ENCODE measurements around the gene ALDH3A1. TPM values are rescaled to one million over a fixed set of nuclear protein-coding genes. Genes with fewer than 3 reads are reported as not detected.
A peak's percentile ranks its signal among the peaks of the same experiment; 100 is the strongest.

The ALDH3A1 gene
- total RNA-seq, 2 donors from 2014 or later = 0.42 to 0.44 TPM

DNA sequence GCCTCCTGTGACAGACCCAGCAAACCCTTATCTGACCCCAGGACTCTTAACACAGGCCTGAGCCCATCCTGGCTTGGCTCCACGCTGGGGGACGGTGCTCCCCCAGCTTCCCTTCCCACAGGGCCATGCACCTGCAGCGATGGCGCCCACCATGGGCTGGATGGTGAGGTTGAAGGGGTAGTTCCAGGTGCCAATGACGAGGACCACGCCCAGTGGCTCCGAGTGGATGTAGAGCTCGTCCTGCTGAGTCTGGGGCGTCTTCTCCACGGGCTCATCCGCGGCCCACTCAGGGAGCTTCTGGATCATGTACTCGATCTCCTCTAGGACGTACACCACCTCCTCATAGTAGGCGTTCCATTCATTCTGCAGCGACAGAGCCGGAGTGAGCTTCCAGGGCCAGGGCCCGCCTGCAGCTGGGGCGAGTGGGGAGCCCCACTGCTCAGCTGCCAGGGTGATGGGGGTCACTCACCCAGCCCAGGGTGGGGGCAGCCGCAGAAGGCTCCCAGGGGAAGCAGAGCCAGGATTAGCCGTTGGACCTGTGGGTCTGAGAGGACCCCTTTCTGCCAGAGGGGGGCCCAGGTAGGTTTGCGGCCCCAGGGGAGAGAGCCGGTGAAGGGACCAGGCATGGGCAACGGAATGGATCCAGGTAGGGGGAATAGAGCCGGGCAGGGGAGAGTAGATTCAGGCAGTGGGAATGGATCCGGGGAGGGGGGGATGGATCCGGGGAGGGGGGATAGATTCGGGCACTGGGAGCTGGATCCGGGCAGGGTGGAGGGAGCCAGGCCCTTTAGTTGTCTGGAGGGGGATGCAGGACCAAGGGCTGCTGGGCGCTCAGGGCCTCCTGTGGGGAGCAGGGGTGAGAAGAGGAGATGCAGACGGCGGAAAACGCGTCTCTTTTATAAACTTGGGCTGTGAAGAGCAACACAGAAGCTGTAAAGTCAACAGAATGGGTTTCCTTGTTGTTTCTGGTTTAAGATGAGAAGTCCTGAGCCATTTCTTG lies 4.7 kb downstream of the ALDH3A1 start:
- H3K4me3 ChIP-seq (ENCODE audit: low read length) = no peak overlapping the region
- WGBS, 2 experiments (ENCODE audit: insufficient coverage in 1 of 2, insufficient read length in 1 of 2) = 95 to 97% methylated on average over 16 to 34 of the region's 34 CpGs
- no peaks in the 10 kb centered on the region for H3K4me1 ChIP-seq (ENCODE audit: control insufficient read depth, insufficient read depth, low read length)
- H3K27ac Mint-ChIP-seq = no peak overlapping the region
- TF ChIP-seq, protein P1, sequence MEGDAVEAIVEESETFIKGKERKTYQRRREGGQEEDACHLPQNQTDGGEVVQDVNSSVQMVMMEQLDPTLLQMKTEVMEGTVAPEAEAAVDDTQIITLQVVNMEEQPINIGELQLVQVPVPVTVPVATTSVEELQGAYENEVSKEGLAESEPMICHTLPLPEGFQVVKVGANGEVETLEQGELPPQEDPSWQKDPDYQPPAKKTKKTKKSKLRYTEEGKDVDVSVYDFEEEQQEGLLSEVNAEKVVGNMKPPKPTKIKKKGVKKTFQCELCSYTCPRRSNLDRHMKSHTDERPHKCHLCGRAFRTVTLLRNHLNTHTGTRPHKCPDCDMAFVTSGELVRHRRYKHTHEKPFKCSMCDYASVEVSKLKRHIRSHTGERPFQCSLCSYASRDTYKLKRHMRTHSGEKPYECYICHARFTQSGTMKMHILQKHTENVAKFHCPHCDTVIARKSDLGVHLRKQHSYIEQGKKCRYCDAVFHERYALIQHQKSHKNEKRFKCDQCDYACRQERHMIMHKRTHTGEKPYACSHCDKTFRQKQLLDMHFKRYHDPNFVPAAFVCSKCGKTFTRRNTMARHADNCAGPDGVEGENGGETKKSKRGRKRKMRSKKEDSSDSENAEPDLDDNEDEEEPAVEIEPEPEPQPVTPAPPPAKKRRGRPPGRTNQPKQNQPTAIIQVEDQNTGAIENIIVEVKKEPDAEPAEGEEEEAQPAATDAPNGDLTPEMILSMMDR (conservative IDR thresholded peaks at IDR 0.05) = no peak
- no peaks in the 10 kb centered on the region for H3K36me3 ChIP-seq (ENCODE audit: control insufficient read depth, insufficient read depth, low read length)
- no peak overlapping the region for H3K9ac ChIP-seq (ENCODE audit: extremely low read depth, low read length, poor library complexity, severe bottlenecking)
- peaks cover 6% of the 10 kb centered on the region for H3K4me1 Mint-ChIP-seq
- DNase-seq = no peak
- H3K27ac ChIP-seq (ENCODE audit: low read depth, low read length) = no peak overlapping the region
- H3K36me3 Mint-ChIP-seq (ENCODE audit: low read depth) = no peaks in the 10 kb centered on the region
- H3K27me3 ChIP-seq (ENCODE audit: control insufficient read depth, insufficient read depth, low read length, poor library complexity, severe bottlenecking) = peaks cover 7% of the 10 kb centered on the region
- H3K27me3 Mint-ChIP-seq (ENCODE audit: insufficient read depth) = peaks cover 9% of the 10 kb centered on the region
- H3K4me3 Mint-ChIP-seq = peak overlapping the region; percentile 57
- no peaks in the 10 kb centered on the region for H3K9me3 ChIP-seq (ENCODE audit: control insufficient read depth, low read length)
- H3K9me3 Mint-ChIP-seq = no peaks in the 10 kb centered on the region

DNA sequence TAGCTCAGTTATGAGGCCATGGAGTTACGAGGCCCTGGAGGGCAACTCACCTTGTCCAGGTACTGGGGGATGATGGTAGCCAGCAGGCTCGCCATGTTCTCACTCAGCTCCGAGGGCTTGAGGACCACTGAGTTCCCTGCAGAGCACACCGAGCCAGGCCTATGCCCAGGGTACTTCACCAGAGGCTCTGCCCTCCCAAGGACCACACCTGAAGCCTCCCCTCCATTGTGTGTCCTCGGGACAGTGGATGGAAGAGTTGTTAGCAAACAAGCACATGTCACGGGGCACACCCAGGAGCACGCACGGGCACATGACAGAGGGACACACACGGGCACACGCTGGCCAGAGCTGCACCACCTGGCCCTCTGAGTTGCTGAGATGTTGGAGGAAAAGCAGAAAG lies 5.6 kb downstream of the ALDH3A1 start:
- H3K4me3 ChIP-seq (ENCODE audit: low read length) = no peak overlapping the region
- no peak for DNase-seq
- H3K36me3 ChIP-seq (ENCODE audit: control insufficient read depth, insufficient read depth, low read length) = no peaks in the 10 kb centered on the region
- no peak overlapping the region for H3K9ac ChIP-seq (ENCODE audit: extremely low read depth, low read length, poor library complexity, severe bottlenecking)
- no peak overlapping the region for H3K4me3 Mint-ChIP-seq
- peaks cover 7% of the 10 kb centered on the region for H3K27me3 ChIP-seq (ENCODE audit: control insufficient read depth, insufficient read depth, low read length, poor library complexity, severe bottlenecking)
- TF ChIP-seq, protein P1 (conservative IDR thresholded peaks at IDR 0.05) = no peak
- peaks cover 6% of the 10 kb centered on the region for H3K4me1 Mint-ChIP-seq
- H3K36me3 Mint-ChIP-seq (ENCODE audit: low read depth) = no peaks in the 10 kb centered on the region
- H3K27me3 Mint-ChIP-seq (ENCODE audit: insufficient read depth) = peaks cover 9% of the 10 kb centered on the region
- no peak overlapping the region for H3K27ac Mint-ChIP-seq
- H3K27ac ChIP-seq (ENCODE audit: low read depth, low read length) = no peak overlapping the region
- WGBS, 2 experiments (ENCODE audit: insufficient coverage in 1 of 2, insufficient read length in 1 of 2) = 92% methylated on average over 7 to 10 of the region's 10 CpGs
- H3K9me3 ChIP-seq (ENCODE audit: control insufficient read depth, low read length) = no peaks in the 10 kb centered on the region
- H3K4me1 ChIP-seq (ENCODE audit: control insufficient read depth, insufficient read depth, low read length) = no peaks in the 10 kb centered on the region
- H3K9me3 Mint-ChIP-seq = no peaks in the 10 kb centered on the region

DNA sequence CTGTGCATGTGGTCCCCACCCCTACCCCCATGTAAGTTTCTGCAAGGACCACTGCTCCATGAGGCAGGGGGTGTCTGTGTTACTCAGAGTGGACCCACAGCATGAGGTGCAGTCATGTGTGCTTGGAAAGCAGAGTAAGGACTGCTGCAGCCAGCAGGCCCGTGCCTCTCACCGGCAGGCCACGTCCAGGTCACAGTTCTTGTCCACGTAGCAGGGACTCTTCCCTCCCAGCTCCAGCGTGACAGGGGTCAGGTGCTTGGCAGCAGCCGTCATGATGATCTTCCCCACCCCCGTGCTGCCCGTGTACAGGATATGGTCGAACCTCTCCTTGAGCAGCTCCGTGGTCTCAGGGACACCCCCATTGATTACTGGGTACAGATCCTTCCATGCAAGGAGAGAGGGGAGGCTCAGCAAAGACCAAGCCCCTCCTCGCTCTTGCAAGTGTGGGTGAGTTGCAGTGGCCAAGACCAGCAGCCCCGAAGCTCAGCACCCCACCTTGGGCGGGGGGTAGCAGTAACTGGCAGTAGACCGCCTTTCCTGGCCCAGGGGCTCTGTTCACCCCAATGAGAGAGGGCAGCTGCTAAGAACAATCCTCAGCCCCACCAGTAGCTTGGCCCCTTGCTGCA lies 6.2 kb downstream of the ALDH3A1 start:
- WGBS, 2 experiments (ENCODE audit: insufficient coverage in 1 of 2, insufficient read length in 1 of 2) = 92 to 93% methylated on average over 10 to 14 of the region's 14 CpGs
- H3K36me3 ChIP-seq (ENCODE audit: control insufficient read depth, insufficient read depth, low read length) = no peaks in the 10 kb centered on the region
- Mint-ChIP-seq H3K36me3 (ENCODE audit: low read depth) (no peaks in the 10 kb centered on the region), H3K4me3 (no peak overlapping the region), H3K27me3 (ENCODE audit: insufficient read depth) (peaks cover 9% of the 10 kb centered on the region), H3K9me3 (no peaks in the 10 kb centered on the region), H3K27ac (no peak overlapping the region), H3K4me1 (peaks cover 6% of the 10 kb centered on the region)
- H3K9ac ChIP-seq (ENCODE audit: extremely low read depth, low read length, poor library complexity, severe bottlenecking) = no peak overlapping the region
- H3K4me3 ChIP-seq (ENCODE audit: low read length) = no peak overlapping the region
- H3K27me3 ChIP-seq (ENCODE audit: control insufficient read depth, insufficient read depth, low read length, poor library complexity, severe bottlenecking) = peaks cover 7% of the 10 kb centered on the region
- no peaks in the 10 kb centered on the region for H3K4me1 ChIP-seq (ENCODE audit: control insufficient read depth, insufficient read depth, low read length)
- no peak for DNase-seq
- TF ChIP-seq, protein P1 (conservative IDR thresholded peaks at IDR 0.05) = no peak
- no peaks in the 10 kb centered on the region for H3K9me3 ChIP-seq (ENCODE audit: control insufficient read depth, low read length)
- H3K27ac ChIP-seq (ENCODE audit: low read depth, low read length) = no peak overlapping the region
